ENCODE measurements around the gene RPTOR.
A peak's percentile ranks its signal among the peaks of the same experiment; 100 is the strongest.

Gene RPTOR

DNA sequence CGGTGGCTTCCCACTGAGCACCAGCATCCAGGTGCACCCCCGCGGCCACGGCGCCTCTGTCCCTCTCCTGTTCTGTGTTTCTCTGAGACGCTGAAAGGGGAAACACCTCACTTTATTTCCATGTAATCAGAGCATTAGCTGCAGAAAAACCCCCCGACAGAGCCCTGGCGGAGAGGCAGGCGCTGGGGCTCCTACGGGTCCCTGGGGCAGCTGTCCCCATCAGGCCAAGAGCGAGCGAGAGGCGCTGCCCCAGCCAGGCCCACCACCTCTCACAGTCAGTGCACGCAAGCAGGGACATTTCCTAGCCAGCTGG is 419.9 kb downstream of the RPTOR start:
- H3K9me3 ChIP-seq (ENCODE audit: control insufficient read depth in 5 of 5, low read length in 5 of 5): no peaks in the 10 kb centered on the region
- no peak overlapping the region for H3K27ac ChIP-seq (ENCODE audit: low read depth, low read length)
- no peak overlapping the region for H3K4me3 ChIP-seq (ENCODE audit: low read depth in 1 of 5, low read length in 5 of 5)
- H3K4me1 ChIP-seq (ENCODE audit: control insufficient read depth in 5 of 5, insufficient read depth in 5 of 5, low read length in 5 of 5): peaks cover 12 to 28% (median 27%) of the 10 kb centered on the region in 5 donors
- H3K27me3 ChIP-seq (ENCODE audit: control insufficient read depth in 5 of 5, insufficient read depth in 4 of 5, low read length in 5 of 5): peaks cover 0 to 2% (median 0%) of the 10 kb centered on the region in 5 donors
- H3K36me3 ChIP-seq (ENCODE audit: control insufficient read depth in 5 of 5, insufficient read depth in 5 of 5, low read length in 5 of 5): peaks cover 0 to 30% (median 25%) of the 10 kb centered on the region in 5 donors
- H3K9ac ChIP-seq (ENCODE audit: low read length in 5 of 5): no peak overlapping the region

DNA sequence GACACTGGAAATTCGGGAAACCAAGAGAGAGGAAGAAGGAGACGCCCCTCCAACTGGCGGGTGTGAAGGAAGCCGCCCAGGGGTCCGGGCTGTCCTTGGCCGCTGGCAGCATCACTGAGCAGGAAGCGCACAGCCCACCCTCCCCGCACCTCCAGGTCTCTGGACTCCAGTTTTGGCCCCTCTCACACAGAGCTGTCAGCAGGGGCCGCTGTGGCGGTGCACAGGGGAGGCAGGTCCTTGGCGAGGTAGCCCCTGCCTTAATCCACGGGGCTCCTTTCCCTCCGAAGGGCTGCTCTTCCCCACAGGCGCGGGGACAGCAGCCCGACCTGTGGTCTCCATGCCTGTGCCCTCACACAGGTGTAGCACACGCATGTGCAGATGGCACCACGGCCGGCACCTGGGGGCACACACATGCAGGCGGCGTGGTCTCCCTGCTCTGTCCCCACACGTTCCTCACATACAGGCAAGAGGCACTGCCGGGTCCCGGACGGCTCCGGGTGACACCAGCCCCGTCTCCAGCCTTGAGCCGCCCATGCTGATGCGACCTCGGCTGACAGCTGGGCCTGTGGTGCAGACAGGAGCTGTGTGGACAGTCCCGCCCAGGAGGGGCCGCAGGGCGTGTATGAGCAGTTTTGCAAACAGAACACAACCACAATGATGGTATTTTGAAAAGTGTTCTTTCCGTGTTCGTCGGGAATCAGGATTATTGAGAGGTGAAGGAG is 420.4 kb downstream of the RPTOR start:
- peaks cover 0 to 30% (median 25%) of the 10 kb centered on the region in 5 donors for H3K36me3 ChIP-seq (ENCODE audit: control insufficient read depth in 5 of 5, insufficient read depth in 5 of 5, low read length in 5 of 5)
- H3K4me1 ChIP-seq (ENCODE audit: control insufficient read depth in 5 of 5, insufficient read depth in 5 of 5, low read length in 5 of 5): peaks cover 11 to 28% (median 27%) of the 10 kb centered on the region in 5 donors
- no peak overlapping the region for H3K9ac ChIP-seq (ENCODE audit: low read length in 5 of 5)
- H3K4me3 ChIP-seq (ENCODE audit: low read depth in 1 of 5, low read length in 5 of 5): no peak overlapping the region
- H3K27me3 ChIP-seq (ENCODE audit: control insufficient read depth in 5 of 5, insufficient read depth in 4 of 5, low read length in 5 of 5): peaks cover 2 to 7% (median 3%) of the 10 kb centered on the region in 5 donors
- H3K27ac ChIP-seq (ENCODE audit: low read depth, low read length): no peak overlapping the region
- no peaks in the 10 kb centered on the region for H3K9me3 ChIP-seq (ENCODE audit: control insufficient read depth in 5 of 5, low read length in 5 of 5)

DNA sequence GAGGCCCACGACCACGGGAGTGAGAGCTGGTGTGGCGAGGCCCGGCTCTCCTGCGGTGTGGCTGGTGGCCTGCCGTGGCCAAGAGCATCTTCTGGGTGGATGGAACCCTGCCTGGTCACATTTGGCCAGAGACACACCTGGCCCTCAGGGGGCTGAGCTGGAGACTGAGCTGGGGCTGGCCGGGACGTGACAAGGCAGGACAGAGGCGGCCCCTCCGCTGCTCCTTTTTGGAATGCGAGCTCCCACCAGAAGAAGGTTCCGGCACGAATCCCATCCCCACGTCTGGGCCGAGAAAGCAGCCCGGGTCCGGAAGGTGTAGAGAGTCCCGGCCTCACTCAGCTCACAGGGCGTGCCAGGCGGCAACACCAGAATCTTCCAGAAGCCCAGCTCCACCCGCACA is 421.0 kb downstream of the RPTOR start:
- H3K9ac ChIP-seq (ENCODE audit: low read length in 5 of 5): no peak overlapping the region
- H3K27me3 ChIP-seq (ENCODE audit: control insufficient read depth in 5 of 5, insufficient read depth in 4 of 5, low read length in 5 of 5): peaks cover 8 to 13% (median 9%) of the 10 kb centered on the region in 5 donors
- H3K27ac ChIP-seq (ENCODE audit: low read depth, low read length): no peak overlapping the region
- no peaks in the 10 kb centered on the region for H3K9me3 ChIP-seq (ENCODE audit: control insufficient read depth in 5 of 5, low read length in 5 of 5)
- peaks cover 0 to 30% (median 25%) of the 10 kb centered on the region in 5 donors for H3K36me3 ChIP-seq (ENCODE audit: control insufficient read depth in 5 of 5, insufficient read depth in 5 of 5, low read length in 5 of 5)
- H3K4me3 ChIP-seq (ENCODE audit: low read depth in 1 of 5, low read length in 5 of 5): no peak overlapping the region
- H3K4me1 ChIP-seq (ENCODE audit: control insufficient read depth in 5 of 5, insufficient read depth in 5 of 5, low read length in 5 of 5): peaks cover 10 to 29% (median 26%) of the 10 kb centered on the region in 5 donors

DNA sequence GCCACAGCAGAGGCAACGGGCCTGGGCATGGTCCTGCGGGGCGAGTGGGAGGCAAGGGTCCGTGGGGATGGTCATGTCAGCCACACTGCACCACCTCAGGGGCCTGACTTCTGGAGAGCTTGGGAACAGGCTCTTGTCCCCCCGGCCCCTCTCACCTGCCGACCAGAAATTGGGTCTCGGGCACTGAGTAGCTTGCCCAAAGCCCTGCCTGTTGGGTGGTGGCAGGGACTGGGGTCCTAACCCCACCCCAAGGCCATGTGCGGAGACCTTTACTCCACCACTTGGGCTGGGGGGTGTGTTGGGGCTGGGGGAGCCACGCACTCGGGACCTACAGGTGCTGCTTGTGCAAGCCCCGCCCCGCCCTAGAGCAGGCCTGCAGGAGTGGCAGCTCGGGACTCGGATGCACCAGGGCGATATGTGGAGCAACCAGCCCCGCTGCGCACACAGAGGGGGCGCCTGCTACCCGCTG is 422.8 kb downstream of the RPTOR start:
- Histone ChIP-seq H3K9me3 (ENCODE audit: control insufficient read depth in 5 of 5, low read length in 5 of 5) (no peaks in the 10 kb centered on the region), H3K4me3 (ENCODE audit: low read depth in 1 of 5, low read length in 5 of 5) (no peak overlapping the region), H3K27ac (ENCODE audit: low read depth, low read length) (no peak overlapping the region), H3K4me1 (ENCODE audit: control insufficient read depth in 5 of 5, insufficient read depth in 5 of 5, low read length in 5 of 5) (peaks cover 10 to 30% (median 26%) of the 10 kb centered on the region in 5 donors), H3K36me3 (ENCODE audit: control insufficient read depth in 5 of 5, insufficient read depth in 5 of 5, low read length in 5 of 5) (peaks cover 0 to 23% (median 20%) of the 10 kb centered on the region in 5 donors), H3K27me3 (ENCODE audit: control insufficient read depth in 5 of 5, insufficient read depth in 4 of 5, low read length in 5 of 5) (peaks cover 16 to 26% (median 22%) of the 10 kb centered on the region in 5 donors), H3K9ac (ENCODE audit: low read length in 5 of 5) (no peak overlapping the region)

DNA sequence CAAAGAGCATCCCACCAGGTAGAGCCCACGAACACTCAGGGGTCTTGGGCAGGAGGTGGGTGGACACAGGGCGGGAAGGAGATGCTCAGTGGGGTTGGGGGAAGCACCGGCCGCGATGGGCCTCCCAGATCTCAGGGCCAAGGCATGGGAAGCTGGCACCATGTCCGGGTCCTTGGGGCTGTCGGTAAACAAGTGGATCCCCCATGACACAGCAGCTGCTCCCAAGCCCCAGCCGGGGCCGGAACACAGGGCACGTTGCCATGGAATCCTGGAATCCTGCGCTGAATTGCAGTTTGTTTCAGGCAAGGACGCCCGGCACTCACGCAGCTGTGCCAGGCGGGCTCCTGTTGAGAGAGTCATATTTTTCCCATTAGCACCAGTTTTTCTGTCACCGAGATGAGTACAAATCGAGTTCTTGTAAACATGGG is 424.0 kb downstream of the RPTOR start:
- no peaks in the 10 kb centered on the region for H3K9me3 ChIP-seq (ENCODE audit: control insufficient read depth in 5 of 5, low read length in 5 of 5)
- H3K27me3 ChIP-seq (ENCODE audit: control insufficient read depth in 5 of 5, insufficient read depth in 4 of 5, low read length in 5 of 5): peaks cover 16 to 27% (median 22%) of the 10 kb centered on the region in 5 donors
- H3K4me1 ChIP-seq (ENCODE audit: control insufficient read depth in 5 of 5, insufficient read depth in 5 of 5, low read length in 5 of 5): peaks cover 10 to 30% (median 26%) of the 10 kb centered on the region in 5 donors
- peaks cover 0 to 19% (median 17%) of the 10 kb centered on the region in 5 donors for H3K36me3 ChIP-seq (ENCODE audit: control insufficient read depth in 5 of 5, insufficient read depth in 5 of 5, low read length in 5 of 5)
- H3K27ac ChIP-seq (ENCODE audit: low read depth, low read length): peak overlapping the region; percentile 41
- H3K4me3 ChIP-seq (ENCODE audit: low read depth in 1 of 5, low read length in 5 of 5): peak overlapping the region in 3 of 5 donors; percentile 26 to 48 (median 45)
- H3K9ac ChIP-seq (ENCODE audit: low read length in 5 of 5): peak overlapping the region in 2 of 5 donors; percentile 46 to 47

DNA sequence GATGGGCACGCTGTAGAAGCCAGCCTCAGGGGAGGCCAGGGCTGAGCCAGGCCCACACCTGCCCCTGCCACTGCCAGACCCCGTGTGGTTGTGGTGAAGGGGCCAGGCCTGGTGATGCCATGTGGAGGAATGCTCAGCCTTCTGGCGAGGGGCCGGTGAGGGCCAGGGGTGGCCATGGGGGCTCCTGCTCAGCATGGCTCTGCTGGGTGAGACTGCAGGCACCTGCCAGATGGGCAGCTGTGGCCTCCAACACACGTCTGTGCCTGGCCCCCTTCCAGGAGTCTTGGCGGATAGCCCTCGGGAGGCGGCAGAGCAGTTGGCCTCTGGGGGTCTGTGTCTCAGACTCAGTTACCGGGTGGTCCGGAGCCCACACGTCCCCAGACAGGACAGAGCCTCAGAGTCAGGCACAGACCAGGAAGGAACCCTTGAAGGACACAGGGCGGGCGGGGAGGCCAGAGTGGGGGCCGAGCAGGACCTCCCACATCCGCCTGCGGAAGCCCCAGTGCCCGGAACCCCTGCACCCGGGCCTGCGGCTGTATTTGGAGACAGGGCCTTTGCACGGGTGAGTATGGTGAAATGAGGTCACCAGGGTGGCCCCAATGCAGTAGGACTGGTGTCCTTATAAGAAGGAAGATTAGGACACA is 424.5 kb downstream of the RPTOR start:
- H3K9ac ChIP-seq (ENCODE audit: low read length in 5 of 5): peak overlapping the region in 2 of 5 donors; percentile 46 to 47
- no peaks in the 10 kb centered on the region for H3K9me3 ChIP-seq (ENCODE audit: control insufficient read depth in 5 of 5, low read length in 5 of 5)
- H3K27ac ChIP-seq (ENCODE audit: low read depth, low read length): peak overlapping the region; percentile 41
- H3K4me3 ChIP-seq (ENCODE audit: low read depth in 1 of 5, low read length in 5 of 5): peak overlapping the region in 4 of 5 donors; percentile 17 to 48 (median 36)
- H3K4me1 ChIP-seq (ENCODE audit: control insufficient read depth in 5 of 5, insufficient read depth in 5 of 5, low read length in 5 of 5): peaks cover 10 to 30% (median 26%) of the 10 kb centered on the region in 5 donors
- peaks cover 16 to 27% (median 24%) of the 10 kb centered on the region in 5 donors for H3K27me3 ChIP-seq (ENCODE audit: control insufficient read depth in 5 of 5, insufficient read depth in 4 of 5, low read length in 5 of 5)
- H3K36me3 ChIP-seq (ENCODE audit: control insufficient read depth in 5 of 5, insufficient read depth in 5 of 5, low read length in 5 of 5): peaks cover 0 to 17% (median 14%) of the 10 kb centered on the region in 5 donors

DNA sequence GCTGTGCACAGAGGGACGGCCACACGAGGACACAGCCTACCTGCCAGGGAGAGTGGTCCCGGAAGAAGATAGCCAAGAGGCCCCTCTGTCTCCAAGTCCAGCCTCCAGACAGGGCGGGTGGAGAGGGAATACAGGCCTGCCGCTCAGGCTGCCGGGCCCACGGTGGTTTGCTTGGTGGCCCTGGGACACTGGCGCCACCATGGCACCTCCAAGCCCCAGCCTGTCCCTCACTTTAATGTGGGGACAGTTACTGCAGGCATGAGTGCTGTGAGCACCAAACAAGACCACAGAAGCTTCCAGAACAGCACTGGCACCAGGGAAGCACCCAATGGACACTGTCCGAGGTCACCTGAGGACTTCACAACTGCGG is 425.0 kb downstream of the RPTOR start:
- Histone ChIP-seq H3K27ac (ENCODE audit: low read depth, low read length) (no peak overlapping the region), H3K4me3 (ENCODE audit: low read depth in 1 of 5, low read length in 5 of 5) (peak overlapping the region in 2 of 5 donors; percentile 17 to 35), H3K9ac (ENCODE audit: low read length in 5 of 5) (no peak overlapping the region), H3K4me1 (ENCODE audit: control insufficient read depth in 5 of 5, insufficient read depth in 5 of 5, low read length in 5 of 5) (peaks cover 10 to 30% (median 26%) of the 10 kb centered on the region in 5 donors), H3K36me3 (ENCODE audit: control insufficient read depth in 5 of 5, insufficient read depth in 5 of 5, low read length in 5 of 5) (peaks cover 0 to 12% (median 9%) of the 10 kb centered on the region in 5 donors), H3K27me3 (ENCODE audit: control insufficient read depth in 5 of 5, insufficient read depth in 4 of 5, low read length in 5 of 5) (peaks cover 16 to 27% (median 24%) of the 10 kb centered on the region in 5 donors), H3K9me3 (ENCODE audit: control insufficient read depth in 5 of 5, low read length in 5 of 5) (no peaks in the 10 kb centered on the region)

DNA sequence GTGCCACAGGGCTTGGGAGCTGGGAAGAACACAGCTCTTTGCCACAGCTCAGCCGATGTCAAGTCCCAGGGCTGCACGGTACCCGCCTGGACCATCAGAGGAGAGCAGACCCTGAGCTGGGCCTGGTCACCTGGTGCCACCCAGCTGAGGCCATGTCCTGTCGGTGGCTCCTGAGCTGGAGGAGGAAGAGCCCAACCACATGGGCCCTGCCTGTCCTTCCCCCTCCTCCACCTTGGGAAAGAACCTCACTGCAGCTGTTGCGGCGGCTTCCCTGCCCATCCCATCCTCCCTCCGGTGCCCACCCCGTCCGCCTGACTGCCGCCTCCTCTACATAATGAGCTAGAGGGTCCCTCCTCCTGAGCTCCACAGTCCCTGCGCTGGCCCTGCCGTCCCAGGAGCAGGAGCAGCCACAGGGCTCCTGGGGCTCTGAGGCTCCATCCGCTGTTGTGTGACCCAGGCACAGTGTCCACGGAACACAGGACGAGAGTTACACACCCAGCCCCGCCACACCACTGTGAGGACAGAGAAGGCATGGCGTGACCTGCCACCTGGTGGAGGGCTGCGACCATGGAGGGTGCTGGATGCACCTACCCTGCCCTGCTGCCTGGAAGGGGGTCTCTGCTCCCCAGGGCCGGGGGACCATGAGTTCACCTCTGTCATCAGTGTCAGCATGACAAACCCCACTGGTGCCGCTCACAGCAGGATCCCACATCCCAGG is 425.6 kb downstream of the RPTOR start:
- Histone ChIP-seq H3K9me3 (ENCODE audit: control insufficient read depth in 5 of 5, low read length in 5 of 5) (no peaks in the 10 kb centered on the region), H3K27me3 (ENCODE audit: control insufficient read depth in 5 of 5, insufficient read depth in 4 of 5, low read length in 5 of 5) (peaks cover 16 to 27% (median 24%) of the 10 kb centered on the region in 5 donors), H3K9ac (ENCODE audit: low read length in 5 of 5) (no peak overlapping the region), H3K36me3 (ENCODE audit: control insufficient read depth in 5 of 5, insufficient read depth in 5 of 5, low read length in 5 of 5) (peaks cover 0 to 6% (median 4%) of the 10 kb centered on the region in 5 donors), H3K27ac (ENCODE audit: low read depth, low read length) (no peak overlapping the region), H3K4me3 (ENCODE audit: low read depth in 1 of 5, low read length in 5 of 5) (peak overlapping the region in 1 of 5 donors; percentile 35), H3K4me1 (ENCODE audit: control insufficient read depth in 5 of 5, insufficient read depth in 5 of 5, low read length in 5 of 5) (peaks cover 10 to 30% (median 26%) of the 10 kb centered on the region in 5 donors)

DNA sequence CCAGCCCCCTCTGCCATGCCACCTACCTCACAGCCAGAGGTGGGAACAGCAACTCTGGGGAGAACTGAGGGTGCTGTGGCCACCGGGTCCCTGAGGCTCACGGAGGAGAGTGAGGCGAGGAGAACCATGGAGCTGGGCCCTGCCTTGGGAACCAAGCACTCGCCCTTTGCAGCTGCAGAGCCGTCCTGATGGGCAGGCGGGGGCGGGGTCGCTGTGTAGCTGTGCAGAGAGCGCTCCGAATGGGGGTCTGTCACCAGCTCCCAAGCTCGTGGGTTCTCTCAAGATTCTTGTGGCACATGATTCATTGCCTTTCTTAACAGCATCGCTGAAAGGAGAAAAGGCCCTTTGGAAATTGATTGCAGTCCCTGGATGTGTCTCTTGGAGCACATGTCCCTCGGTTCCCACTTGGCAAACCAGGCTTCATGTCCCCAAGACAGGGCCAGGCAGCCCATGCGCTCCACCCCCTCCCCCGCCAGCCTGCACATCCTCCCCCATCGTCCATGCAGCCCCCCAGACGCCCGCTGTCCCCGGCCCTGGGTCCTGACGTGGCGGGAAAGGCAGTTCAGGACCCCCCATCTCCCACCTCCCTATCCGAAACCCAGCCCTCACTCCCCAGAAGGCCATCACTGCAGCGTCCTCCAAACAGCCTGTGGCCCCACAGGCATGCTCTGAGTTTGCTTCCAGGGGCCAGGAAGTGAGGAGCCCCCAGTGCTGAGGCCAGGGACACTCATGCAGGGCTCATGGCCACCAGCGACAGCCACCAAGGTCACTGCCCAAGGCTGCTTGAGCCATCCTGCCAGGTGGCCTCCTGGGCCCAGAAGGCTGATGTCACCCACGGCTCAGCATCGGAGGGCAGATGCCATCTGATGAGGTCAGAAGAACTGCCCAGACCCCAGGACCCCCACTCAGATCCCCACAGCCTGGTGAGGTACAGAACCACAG is 426.4 kb downstream of the RPTOR start:
- Histone ChIP-seq H3K4me3 (ENCODE audit: low read depth in 1 of 5, low read length in 5 of 5) (no peak overlapping the region), H3K27ac (ENCODE audit: low read depth, low read length) (no peak overlapping the region), H3K9ac (ENCODE audit: low read length in 5 of 5) (no peak overlapping the region)

More for the DNA sequence above, 426.4 kb downstream of the RPTOR start:
- Histone ChIP-seq H3K4me1 (ENCODE audit: control insufficient read depth in 5 of 5, insufficient read depth in 5 of 5, low read length in 5 of 5) (peaks cover 10 to 30% (median 26%) of the 10 kb centered on the region in 5 donors), H3K36me3 (ENCODE audit: control insufficient read depth in 5 of 5, insufficient read depth in 5 of 5, low read length in 5 of 5) (no peaks in the 10 kb centered on the region), H3K27me3 (ENCODE audit: control insufficient read depth in 5 of 5, insufficient read depth in 4 of 5, low read length in 5 of 5) (peaks cover 16 to 27% (median 24%) of the 10 kb centered on the region in 5 donors), H3K9me3 (ENCODE audit: control insufficient read depth in 5 of 5, low read length in 5 of 5) (no peaks in the 10 kb centered on the region)

Data from subcutaneous abdominal adipose tissue (tissue), 5 donors.